Gastrocnemius medialis (tissue), 4 donors: Measurements from ENCODE around the gene SNX32. TPM values are rescaled to one million over a fixed set of nuclear protein-coding genes. Genes with fewer than 3 reads are reported as not detected.

ENCODE experiments used
- ATAC-seq, 2 donors: fragments of 150-250 bp; one replicate each; pipeline ENCODE4 v1.9.1; 2016
- DNase-seq, 2 donors: peaks; one replicate each; pipeline ENCODE4 v3.0.0-alpha.2; 2019
- H3K27ac ChIP-seq, 4 donors: fragments of 200-600 bp; sonication (generic); 1 replicate in 1 of 4; 2 replicates in 3 of 4; pipeline ENCODE4 v1.5.1; 2016 to 2018; ENCODE audit warnings: mild to moderate bottlenecking in 2 of 4, moderate library complexity in 1 of 4
- H3K27me3 ChIP-seq, 3 donors: fragments of 200-600 bp; sonication (generic) in 2 of 3; 1 replicate in 1 of 3; 2 replicates in 2 of 3; pipeline versions ENCODE4 v1.5.1 to v1.6.0; 2016 to 2019; ENCODE audit warnings: mild to moderate bottlenecking in 1 of 3, moderate library complexity in 1 of 3
- H3K36me3 ChIP-seq, 2 donors: fragments of 200-600 bp; sonication (generic) in 1 of 2; one replicate each; pipeline ENCODE4 v1.5.1; 2017 to 2018
- H3K4me1 ChIP-seq, 2 donors: fragments of 200-600 bp; sonication (generic) in 1 of 2; one replicate each; pipeline ENCODE4 v1.5.1; 2016 to 2017; ENCODE audit warnings: mild to moderate bottlenecking in 2 of 2
- H3K4me3 ChIP-seq, 4 donors: fragments of 200-600 bp; sonication (generic) in 3 of 4; 1 replicate in 1 of 4; 2 replicates in 3 of 4; pipeline ENCODE4 v1.5.1; 2016 to 2019; ENCODE audit warnings: mild to moderate bottlenecking in 2 of 4
- H3K9me3 ChIP-seq, 3 donors: fragments of 200-600 bp; sonication (generic) in 2 of 3; 1 replicate in 1 of 3; 2 replicates in 2 of 3; pipeline ENCODE4 v1.5.1; 2016 to 2019
- POLR2A ChIP-seq, 2 donors: fragments of 450-650 bp; IDR thresholded peaks; one replicate each; pipeline ENCODE4 v1.6.1; 2017; ENCODE audit warnings: antibody characterized with exemption in 2 of 2, mild to moderate bottlenecking in 2 of 2, moderate library complexity in 2 of 2
- in situ Hi-C, 4 donors: fragments of 200-750 bp; cut with MboI; loops; one replicate each; pipeline versions ENCODE4 v1.15.0 to v1.8.0; 2017; ENCODE audit warnings: low sequenced_read_pairs in 4 of 4
- intact Hi-C: fragments of 100-400 bp; cut with DNase I; formaldehyde crosslinking; loops from one replicate; pipeline ENCODE4 v1.15.1; 2023; ENCODE audit warnings: low total_unique reads
- total RNA-seq, 4 donors: library from RNA; depleted of rRNA; stranded (reverse); fragments of >200 nt; gene quantifications; one replicate each; pipeline versions ENCODE4 v1.1.0 to v1.2.3, GENCODE V29; 2016

The SNX32 gene
- total RNA-seq, 4 donors from 2014 or later, result 0.11 TPM; not detected in 3

DNA sequence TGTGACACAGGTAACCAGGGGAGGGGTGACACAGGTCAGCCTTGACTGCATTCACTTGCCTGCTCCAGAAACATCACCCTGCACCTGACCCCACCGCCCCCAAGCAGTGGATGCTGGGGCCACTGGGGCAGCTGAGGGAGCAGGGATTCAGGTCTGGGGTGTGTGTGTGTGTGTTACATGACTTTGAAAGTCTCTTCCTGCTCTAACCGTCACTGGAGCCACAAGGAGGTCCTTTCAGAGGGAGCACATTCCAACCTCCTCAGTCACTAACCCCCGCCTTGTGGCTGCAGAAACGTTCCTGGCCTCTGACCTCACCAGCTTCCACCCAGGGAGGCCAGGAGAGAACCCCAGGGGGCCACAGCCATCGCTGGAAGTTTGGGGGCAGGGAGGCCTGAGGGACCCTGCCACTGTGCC is 69.3 kb downstream of the SNX32 start:
- intact Hi-C loops (no loop called here), in situ Hi-C loops (no loop called here)
- Histone ChIP-seq H3K9me3 (no peaks in the 10 kb centered on the region), H3K36me3 (no peaks in the 10 kb centered on the region), H3K4me3 (no peak overlapping the region), H3K27me3 (peaks cover 12 to 26% (median 16%) of the 10 kb centered on the region in 3 donors), H3K4me1 (peaks cover 0 to 10% of the 10 kb centered on the region in 2 donors), H3K27ac (no peak overlapping the region)
- no peak for TF ChIP-seq POLR2A (IDR thresholded peaks at IDR 0.05)
- ATAC-seq (no peak), DNase-seq (no peak)

Other genes with a start within 250 kb of the SNX32 start
- 10 to 100 TPM in 1 of 4 donors, under 1 TPM in 1, not detected in 2; 0.39 to 18.6 TPM for gene KCNK7, start 238.2 kb upstream of the SNX32 start, total RNA-seq
- gene MAP3K11, start 219.7 kb upstream of the SNX32 start, total RNA-seq, result 10 to 100 TPM in 3 of 4 donors, 1 to 10 TPM in 1; 10.0 to 13.8 (median 11.1) TPM
- gene PCNX3, start 218.2 kb upstream of the SNX32 start, total RNA-seq, result 10 to 100 TPM in 3 of 4 donors, 1 to 10 TPM in 1; 7.6 to 15.6 (median 13.1) TPM
- 10 to 100 TPM in 2 of 4 donors, 1 to 10 TPM in 2; 6.7 to 10.9 (median 10.0) TPM for gene SIPA1, start 195.9 kb upstream of the SNX32 start, total RNA-seq
- 10 to 100 TPM; 39.7 to 68.3 (median 56.3) TPM for gene RELA, start 171.0 kb upstream of the SNX32 start, total RNA-seq
- 10 to 100 TPM; 40.0 to 69.4 (median 50.0) TPM for gene KAT5, start 121.7 kb upstream of the SNX32 start, total RNA-seq
- 100 to 1,000 TPM in 1 of 4 donors, 10 to 100 TPM in 3; 36.5 to 101 (median 62.4) TPM for gene RNASEH2C, start 113.2 kb upstream of the SNX32 start, total RNA-seq
- 10 to 100 TPM; 20.3 to 42.5 (median 29.7) TPM for gene AP5B1, start 53.0 kb upstream of the SNX32 start, total RNA-seq
- gene OVOL1, start 46.9 kb upstream of the SNX32 start, total RNA-seq, result under 1 TPM in 1 of 4 donors, not detected in 3; 0.15 TPM
- gene CFL1, start 24.2 kb downstream of the SNX32 start, total RNA-seq, result 100 to 1,000 TPM; 153 to 371 (median 251) TPM
- gene MUS81, start 26.5 kb downstream of the SNX32 start, total RNA-seq, result 10 to 100 TPM; 26.4 to 44.9 (median 34.8) TPM
- gene EFEMP2, start 38.8 kb downstream of the SNX32 start, total RNA-seq, result 10 to 100 TPM; 20.6 to 24.1 (median 22.9) TPM
- under 1 TPM in 3 of 4 donors, not detected in 1; 0.20 to 0.49 (median 0.32) TPM for gene CTSW, start 45.9 kb downstream of the SNX32 start, total RNA-seq
- 10 to 100 TPM; 39.6 to 79.3 (median 53.0) TPM for gene FIBP, start 54.5 kb downstream of the SNX32 start, total RNA-seq
- gene CCDC85B, start 56.7 kb downstream of the SNX32 start, total RNA-seq, result 10 to 100 TPM; 25.4 to 81.3 (median 42.4) TPM
- 1 to 10 TPM in 3 of 4 donors, under 1 TPM in 1; 0.36 to 9.3 (median 5.2) TPM for gene FOSL1, start 66.4 kb downstream of the SNX32 start, total RNA-seq
- 10 to 100 TPM; 20.8 to 30.7 (median 23.9) TPM for gene C11orf68, start 85.1 kb downstream of the SNX32 start, total RNA-seq
- 100 to 1,000 TPM in 3 of 4 donors, 10 to 100 TPM in 1; 96.7 to 146 (median 110) TPM for gene DRAP1, start 85.5 kb downstream of the SNX32 start, total RNA-seq
- gene TSGA10IP, start 111.5 kb downstream of the SNX32 start, total RNA-seq, result not detected
- gene SART1, start 127.8 kb downstream of the SNX32 start, total RNA-seq, result 10 to 100 TPM; 12.0 to 55.2 (median 33.3) TPM
- gene EIF1AD, start 168.2 kb downstream of the SNX32 start, total RNA-seq, result 10 to 100 TPM; 29.3 to 39.8 (median 35.4) TPM
- 100 to 1,000 TPM in 1 of 4 donors, 10 to 100 TPM in 3; 57.4 to 126 (median 72.1) TPM for gene BANF1, start 168.5 kb downstream of the SNX32 start, total RNA-seq
- 1 to 10 TPM in 2 of 4 donors, under 1 TPM in 1, not detected in 1; 0.71 to 6.0 (median 3.1) TPM for gene CST6, start 178.0 kb downstream of the SNX32 start, total RNA-seq
- not detected for gene CATSPER1, start 192.5 kb downstream of the SNX32 start, total RNA-seq
- under 1 TPM in 1 of 4 donors, not detected in 3; 0.12 TPM for gene GAL3ST3, start 215.2 kb downstream of the SNX32 start, total RNA-seq
- 100 to 1,000 TPM in 3 of 4 donors, 10 to 100 TPM in 1; 92.9 to 186 (median 124) TPM for gene SF3B2, start 218.4 kb downstream of the SNX32 start, total RNA-seq
- 10 to 100 TPM in 3 of 4 donors, 1 to 10 TPM in 1; 6.6 to 20.4 (median 16.9) TPM for gene PACS1, start 236.3 kb downstream of the SNX32 start, total RNA-seq